SK-N-SH treated with all-trans-retinoic acid at 6 μM for 48 hours (cell line): ENCODE data around the gene ZNF578.

Source experiments
- ATAC-seq: fragments of 200-7000 bp; cut with Tn5 transposase; 3 replicates; pipeline ENCODE4 v1.9.1; 2020; ENCODE audit warnings: mild to moderate bottlenecking, moderate library complexity
- CREB5 ChIP-seq: fragments of 250-450 bp; sonication (Bioruptor Pico); IDR thresholded peaks from 2 replicates; pipeline ENCODE4 v1.5.1; 2020; ENCODE audit warnings: low read depth, mild to moderate bottlenecking, moderate library complexity
- CSDC2 ChIP-seq: fragments of 250-450 bp; sonication (Bioruptor Pico); IDR thresholded peaks from 2 replicates; pipeline ENCODE4 v1.5.0; 2020; ENCODE audit warnings: mild to moderate bottlenecking, moderate library complexity
- CSRNP3 ChIP-seq: fragments of 250-450 bp; sonication (Bioruptor Pico); IDR thresholded peaks from 2 replicates; pipeline ENCODE4 v1.5.1; 2021; ENCODE audit warnings: mild to moderate bottlenecking, moderate library complexity
- ESRRG ChIP-seq: fragments of 250-450 bp; sonication (Bioruptor Pico); IDR thresholded peaks from 2 replicates; pipeline ENCODE4 v1.6.1; 2021; ENCODE audit warnings: mild to moderate bottlenecking
- GLIS3 ChIP-seq: fragments of 250-450 bp; sonication (Bioruptor Pico); IDR thresholded peaks from 2 replicates; pipeline ENCODE4 v1.5.0; 2020; ENCODE audit warnings: mild to moderate bottlenecking, moderate library complexity
- ISL1 ChIP-seq: fragments of 250-450 bp; sonication (Bioruptor Pico); IDR thresholded peaks from 2 replicates; pipeline ENCODE4 v2.1.2; 2022; ENCODE audit warnings: mild to moderate bottlenecking, moderate library complexity
- OSR1 ChIP-seq: fragments of 250-450 bp; sonication (Bioruptor Pico); IDR thresholded peaks from 2 replicates; pipeline ENCODE4 v1.8.0; 2022; ENCODE audit warnings: moderate library complexity, mild to moderate bottlenecking, inconsistent platforms
- PATZ1 ChIP-seq: fragments of 250-450 bp; sonication (Bioruptor Pico); IDR thresholded peaks from 2 replicates; pipeline ENCODE4 v1.8.0; 2020; ENCODE audit warnings: mild to moderate bottlenecking, moderate library complexity, borderline replicate concordance
- POU6F1 ChIP-seq: fragments of 250-450 bp; sonication (Bioruptor Pico); IDR thresholded peaks from 2 replicates; pipeline ENCODE4 v1.8.0; 2021; ENCODE audit warnings: low read depth, mild to moderate bottlenecking, moderate library complexity, borderline replicate concordance
- PPARA ChIP-seq: fragments of 250-450 bp; sonication (Bioruptor Pico); IDR thresholded peaks from 2 replicates; pipeline ENCODE4 v1.5.0; 2020; ENCODE audit warnings: mild to moderate bottlenecking, borderline replicate concordance
- RARB ChIP-seq: fragments of 250-450 bp; sonication (Bioruptor Pico); IDR thresholded peaks from 2 replicates; pipeline ENCODE4 v1.8.0; 2021; ENCODE audit warnings: mild to moderate bottlenecking, moderate library complexity
- SNAI2 ChIP-seq: fragments of 250-450 bp; sonication (Bioruptor Pico); IDR thresholded peaks from 2 replicates; pipeline ENCODE4 v1.5.0; 2020; ENCODE audit warnings: mild to moderate bottlenecking, moderate library complexity
- TCF4 ChIP-seq: fragments of 250-450 bp; sonication (Bioruptor Pico); IDR thresholded peaks from 2 replicates; pipeline ENCODE4 v1.8.0; 2021; ENCODE audit warnings: mild to moderate bottlenecking, moderate library complexity, borderline replicate concordance
- TOX ChIP-seq: fragments of 250-450 bp; sonication (Bioruptor Pico); IDR thresholded peaks from 2 replicates; pipeline ENCODE4 v1.8.0; 2021; ENCODE audit warnings: mild to moderate bottlenecking, moderate library complexity, borderline replicate concordance
- TSHZ2 ChIP-seq: fragments of 250-450 bp; sonication (Bioruptor Pico); IDR thresholded peaks from 2 replicates; pipeline ENCODE4 v1.5.0; 2020; ENCODE audit warnings: mild to moderate bottlenecking, moderate library complexity
- ZC3H10 ChIP-seq: fragments of 250-450 bp; sonication (Bioruptor Pico); IDR thresholded peaks from 2 replicates; pipeline ENCODE4 v1.5.1; 2021; ENCODE audit warnings: mild to moderate bottlenecking, moderate library complexity
- ZFP3 ChIP-seq: fragments of 250-450 bp; sonication (Bioruptor Pico); IDR thresholded peaks from 2 replicates; pipeline ENCODE4 v1.5.0; 2020; ENCODE audit warnings: mild to moderate bottlenecking, moderate library complexity
- ZFP30 ChIP-seq: fragments of 450-650 bp; formaldehyde crosslinking; IDR thresholded peaks from 2 replicates; pipeline ENCODE4 v1.5.0; 2022; ENCODE audit warnings: mild to moderate bottlenecking, moderate library complexity
- ZNF70 ChIP-seq: fragments of 450-650 bp; formaldehyde crosslinking; IDR thresholded peaks from 2 replicates; pipeline ENCODE4 v1.5.0; 2020; ENCODE audit warnings: mild to moderate bottlenecking, moderate library complexity
- ZNF8 ChIP-seq: fragments of 450-650 bp; formaldehyde crosslinking; IDR thresholded peaks from 2 replicates; pipeline ENCODE4 v1.5.0; 2020; ENCODE audit warnings: mild to moderate bottlenecking, moderate library complexity

Gene ZNF578

GRCh38 chr19:52453324-52454094, at the start of gene ZNF578:
TSS of gene ZNF578 (plus strand) at chr19:52453553. CDS start at chr19:52501846, 48,293 bp downstream.
- ATAC-seq: peak; percentile 95
- TF ChIP-seq ZFP30 (CRISPR knock-in tag) (no peak), ZFP3 (CRISPR knock-in tag) (no peak), POU6F1 (CRISPR knock-in tag) (no peak), TSHZ2 (no peak), PATZ1 (CRISPR knock-in tag) (no peak), ISL1 (CRISPR knock-in tag) (no peak), TCF4 (CRISPR knock-in tag) (no peak), CREB5 (CRISPR knock-in tag) (no peak), SNAI2 (CRISPR knock-in tag) (no peak), ZNF8 (CRISPR knock-in tag) (no peak), PPARA (CRISPR knock-in tag) (no peak), CSDC2 (CRISPR knock-in tag) (no peak), OSR1 (CRISPR knock-in tag) (no peak), ZNF70 (CRISPR knock-in tag) (no peak), ESRRG (CRISPR knock-in tag) (no peak), RARB (CRISPR knock-in tag) (no peak), TOX (CRISPR knock-in tag) (no peak), ZC3H10 (CRISPR knock-in tag) (no peak)

- ATAC-seq: no peak
- TF ChIP-seq CREB5 (CRISPR knock-in tag): no peak
- TF ChIP-seq GLIS3 (CRISPR knock-in tag): no peak
- TF ChIP-seq SNAI2 (CRISPR knock-in tag): no peak
- TF ChIP-seq ZNF70 (CRISPR knock-in tag): no peak
- no peak for TF ChIP-seq CSRNP3 (CRISPR knock-in tag)
- no peak for TF ChIP-seq TOX (CRISPR knock-in tag)
- no peak for TF ChIP-seq ZFP3 (CRISPR knock-in tag)
These were observed 43.1 kb upstream of the ZNF578 start for GRCh38 chr19:52410276-52410675.
